GM18498 (cell line): ENCODE data around the gene LIPA.
"Not testable (repeated sequence)": the region's sequence is repeated elsewhere in the genome, so short reads cannot be mapped to it uniquely, and the experiment has no call there.

ENCODE experiments used
- ATAC-seq: cut with Tn5 transposase; IDR thresholded peaks from one replicate; pipeline ENCODE4 v1.9.1; 2021; ENCODE audit warnings: mild to moderate bottlenecking, moderate library complexity; ENCODE audit not compliant: unreplicated experiment

The LIPA gene

GRCh38 chr10:89171263-89171872, 80.2 kb downstream of the LIPA start:
- no peak for ATAC-seq

GRCh38 chr10:89168354-89168900, 83.1 kb downstream of the LIPA start:
- not testable (repeated sequence) for ATAC-seq

GRCh38 chr10:89167915-89168314, 83.7 kb downstream of the LIPA start:
- no peak for ATAC-seq

DNA sequence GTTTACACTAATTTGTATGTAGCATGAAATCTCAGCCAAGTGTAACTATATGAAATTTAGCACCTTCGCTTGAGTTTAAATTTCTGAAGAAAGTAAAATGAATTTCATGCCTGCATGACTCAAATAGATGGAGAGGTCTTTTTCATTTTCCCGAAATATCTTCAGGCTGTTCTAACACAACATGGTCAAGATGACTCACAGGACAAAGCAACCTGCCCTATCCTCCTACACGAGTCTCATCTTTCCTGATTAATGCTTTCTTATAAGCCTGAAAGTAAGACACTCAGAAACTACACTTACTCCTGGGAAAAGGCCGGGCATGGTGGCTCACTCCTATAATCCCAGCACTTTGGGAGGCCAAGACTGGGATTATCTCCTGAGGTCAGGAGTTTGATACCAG, 85.7 kb downstream of the LIPA start:
- no peak for ATAC-seq

GRCh38 chr10:89164920-89165319, 86.7 kb downstream of the LIPA start:
- no peak for ATAC-seq

DNA sequence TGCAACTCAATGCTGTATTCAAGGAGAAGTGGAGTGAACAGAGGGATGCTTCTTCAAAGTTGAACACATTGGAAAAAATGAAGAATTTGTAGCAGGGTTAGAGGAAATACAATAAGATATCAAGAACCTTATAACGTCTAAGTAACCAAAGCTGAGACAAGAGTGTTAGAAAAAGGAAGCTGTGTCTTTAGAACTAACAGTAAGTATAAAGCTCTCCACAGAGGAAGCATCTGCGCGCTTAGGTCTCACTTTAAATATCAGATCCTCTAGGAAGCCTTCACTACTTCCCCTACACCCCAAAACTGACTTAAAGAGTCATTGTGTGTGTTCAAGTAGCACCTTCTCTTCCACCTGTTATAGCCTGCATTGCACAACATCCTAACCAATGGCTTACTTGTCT, 87.5 kb downstream of the LIPA start:
- ATAC-seq = peak; percentile 9
